ENCODE results near the gene MAP6D1.

MAP6D1 gene

GRCh38 chr3:183825456-183826161 is at the start of gene MAP6D1:
Gene MAP6D1 (minus strand): TSS chr3:183825577. CDS start chr3:183825547, 30 bp downstream.
- ATAC-seq (ENCODE audit: low read depth) (peak; percentile 71), DNase-seq (ENCODE audit: low spot score in 2 of 2) (peak; percentile 14 to 37)
- Mint-ChIP-seq H3K27me3 (no peaks in the 10 kb centered on the region), H3K4me1 (peaks cover 7% of the 10 kb centered on the region), H3K4me3 (peak within 1 kb of the TSS; percentile 75), H3K27ac (no peak within 1 kb of the TSS), H3K36me3 (peaks cover 7% of the 10 kb centered on the region), H3K9me3 (no peaks in the 10 kb centered on the region)

DNA sequence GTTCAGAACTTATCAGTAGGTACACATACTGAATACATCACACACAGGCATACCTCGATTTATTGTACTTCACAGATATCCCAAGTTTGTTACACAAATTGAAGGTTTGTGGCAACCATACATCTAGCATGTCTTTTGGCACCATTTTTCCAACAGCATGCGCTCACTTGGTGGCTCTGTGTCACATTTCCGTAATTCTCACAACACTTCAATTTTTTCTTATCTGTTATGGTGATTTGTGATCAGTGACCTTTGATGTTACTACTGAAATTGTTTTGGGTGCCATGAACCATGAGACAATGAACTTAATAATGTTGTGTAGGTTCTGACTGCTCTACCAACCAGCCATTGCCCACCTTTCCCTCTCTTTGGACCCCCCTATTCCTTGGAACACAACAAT is 48.5 kb upstream of the MAP6D1 start:
- Mint-ChIP-seq H3K9me3 (no peaks in the 10 kb centered on the region), H3K4me3 (no peak overlapping the region), H3K36me3 (peaks cover 12% of the 10 kb centered on the region), H3K4me1 (peaks cover 16% of the 10 kb centered on the region), H3K27ac (no peak overlapping the region), H3K27me3 (no peaks in the 10 kb centered on the region)
- ATAC-seq (ENCODE audit: low read depth) (no peak), DNase-seq (ENCODE audit: low spot score in 2 of 2) (no peak)

GRCh38 chr3:183871541-183871940 is 46.2 kb upstream of the MAP6D1 start:
- no peak for ATAC-seq (ENCODE audit: low read depth)
- H3K9me3 Mint-ChIP-seq, result no peaks in the 10 kb centered on the region
- H3K27ac Mint-ChIP-seq, result no peak overlapping the region
- H3K27me3 Mint-ChIP-seq, result no peaks in the 10 kb centered on the region
- no peak for DNase-seq (ENCODE audit: low spot score in 2 of 2)
- no peak overlapping the region for H3K4me3 Mint-ChIP-seq
- H3K36me3 Mint-ChIP-seq, result peaks cover 7% of the 10 kb centered on the region
- peaks cover 13% of the 10 kb centered on the region for H3K4me1 Mint-ChIP-seq

GRCh38 chr3:183870563-183870962 is 45.2 kb upstream of the MAP6D1 start:
- H3K9me3 Mint-ChIP-seq, result no peaks in the 10 kb centered on the region
- DNase-seq (ENCODE audit: low spot score in 2 of 2) (no peak), ATAC-seq (ENCODE audit: low read depth) (no peak)
- no peak overlapping the region for H3K4me3 Mint-ChIP-seq
- no peaks in the 10 kb centered on the region for H3K27me3 Mint-ChIP-seq
- peak overlapping the region; percentile 12 for H3K27ac Mint-ChIP-seq
- peaks cover 12% of the 10 kb centered on the region for H3K36me3 Mint-ChIP-seq
- peaks cover 12% of the 10 kb centered on the region for H3K4me1 Mint-ChIP-seq

- Mint-ChIP-seq H3K4me3 (no peak overlapping the region), H3K27ac (peak overlapping the region; percentile 3), H3K4me1 (peaks cover 12% of the 10 kb centered on the region), H3K36me3 (peaks cover 17% of the 10 kb centered on the region), H3K27me3 (no peaks in the 10 kb centered on the region), H3K9me3 (no peaks in the 10 kb centered on the region)
- DNase-seq (ENCODE audit: low spot score in 2 of 2) (no peak), ATAC-seq (ENCODE audit: low read depth) (peak; percentile 29)
These were observed 43.4 kb upstream of the MAP6D1 start for GRCh38 chr3:183868796-183869195.

DNA sequence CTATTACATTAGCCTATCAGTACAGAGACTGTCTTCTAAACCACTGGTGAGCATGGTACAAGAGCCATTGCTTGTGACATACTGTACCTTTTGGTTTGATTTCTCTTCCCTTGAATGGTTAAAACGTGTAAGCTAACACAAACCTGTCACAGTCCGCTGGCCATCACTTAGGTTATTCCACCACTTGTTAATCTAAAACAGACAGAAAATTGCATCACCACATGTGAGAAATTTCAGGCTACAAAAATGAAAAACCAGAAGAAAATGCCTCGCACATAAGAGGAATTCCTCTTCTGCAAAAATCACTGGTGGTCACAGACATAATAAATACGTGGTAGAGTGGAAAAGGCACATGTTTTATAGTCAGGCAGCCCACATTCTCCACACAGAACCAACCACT is 37.2 kb upstream of the MAP6D1 start:
- peaks cover 31% of the 10 kb centered on the region for H3K36me3 Mint-ChIP-seq
- H3K27me3 Mint-ChIP-seq, result no peaks in the 10 kb centered on the region
- DNase-seq (ENCODE audit: low spot score in 2 of 2) (no peak), ATAC-seq (ENCODE audit: low read depth) (no peak)
- H3K27ac Mint-ChIP-seq, result no peak overlapping the region
- no peaks in the 10 kb centered on the region for H3K9me3 Mint-ChIP-seq
- H3K4me1 Mint-ChIP-seq, result no peaks in the 10 kb centered on the region
- H3K4me3 Mint-ChIP-seq, result no peak overlapping the region

DNA sequence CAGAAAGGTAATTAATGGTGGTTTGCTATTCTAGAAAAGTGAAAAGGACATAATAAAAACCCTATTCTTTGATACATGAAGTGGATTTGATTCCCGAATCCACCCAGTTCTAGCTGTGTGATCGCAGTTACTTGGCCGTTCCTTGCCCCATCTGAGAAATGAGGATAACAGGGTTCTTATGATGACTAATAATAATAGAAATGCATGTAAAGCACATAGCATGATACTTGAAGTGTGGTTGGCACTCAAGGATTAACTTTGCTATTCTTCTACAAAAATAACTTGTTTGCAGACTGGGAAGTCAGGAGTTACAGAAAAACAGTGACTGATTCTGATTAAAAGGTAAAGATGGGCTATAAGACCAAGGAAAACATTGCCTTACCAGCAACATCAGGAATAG is 32.5 kb upstream of the MAP6D1 start:
- Mint-ChIP-seq H3K27ac (no peak overlapping the region), H3K4me3 (no peak overlapping the region), H3K36me3 (peaks cover 38% of the 10 kb centered on the region), H3K4me1 (no peaks in the 10 kb centered on the region), H3K9me3 (no peaks in the 10 kb centered on the region), H3K27me3 (no peaks in the 10 kb centered on the region)
- ATAC-seq (ENCODE audit: low read depth), result no peak
- DNase-seq (ENCODE audit: low spot score in 2 of 2), result no peak

GRCh38 chr3:183854318-183855035 is 29.1 kb upstream of the MAP6D1 start:
- Mint-ChIP-seq H3K36me3 (peaks cover 31% of the 10 kb centered on the region), H3K9me3 (no peaks in the 10 kb centered on the region), H3K27ac (no peak overlapping the region), H3K27me3 (no peaks in the 10 kb centered on the region), H3K4me1 (no peaks in the 10 kb centered on the region), H3K4me3 (no peak overlapping the region)
- no peak for ATAC-seq (ENCODE audit: low read depth)
- DNase-seq (ENCODE audit: low spot score in 2 of 2), result no peak

- H3K4me1 Mint-ChIP-seq, result no peaks in the 10 kb centered on the region
- H3K36me3 Mint-ChIP-seq, result peaks cover 36% of the 10 kb centered on the region
- DNase-seq (ENCODE audit: low spot score in 2 of 2) (no peak), ATAC-seq (ENCODE audit: low read depth) (no peak)
- H3K27ac Mint-ChIP-seq, result no peak overlapping the region
- no peaks in the 10 kb centered on the region for H3K9me3 Mint-ChIP-seq
- H3K4me3 Mint-ChIP-seq, result no peak overlapping the region
- no peaks in the 10 kb centered on the region for H3K27me3 Mint-ChIP-seq
These were observed 20.4 kb upstream of the MAP6D1 start for GRCh38 chr3:183845608-183846288.

GRCh38 chr3:183845090-183845489 is 19.7 kb upstream of the MAP6D1 start:
- H3K4me3 Mint-ChIP-seq, result no peak overlapping the region
- H3K4me1 Mint-ChIP-seq, result no peaks in the 10 kb centered on the region
- DNase-seq (ENCODE audit: low spot score in 2 of 2) (no peak), ATAC-seq (ENCODE audit: low read depth) (no peak)
- H3K27ac Mint-ChIP-seq, result peak overlapping the region; percentile 35
- no peaks in the 10 kb centered on the region for H3K27me3 Mint-ChIP-seq
- no peaks in the 10 kb centered on the region for H3K9me3 Mint-ChIP-seq
- H3K36me3 Mint-ChIP-seq, result peaks cover 33% of the 10 kb centered on the region

DNA sequence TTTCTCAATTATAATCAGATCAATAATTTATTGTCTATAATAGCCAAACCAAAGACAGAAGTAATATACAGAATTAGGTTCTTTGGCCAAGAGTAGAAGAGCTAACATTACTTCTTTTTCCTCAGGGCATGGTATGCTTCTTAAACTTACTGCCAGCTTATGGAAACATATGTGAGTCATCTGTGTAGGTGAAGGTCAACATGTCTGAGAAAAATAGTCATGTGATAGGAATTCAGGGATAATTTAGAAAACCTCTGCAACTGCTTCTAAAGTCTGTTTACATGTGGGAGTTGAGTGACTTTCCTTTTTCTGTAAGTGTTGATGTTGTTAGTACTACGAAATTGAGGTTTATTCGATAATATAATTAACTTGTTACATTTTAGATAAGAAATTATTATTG is 19.2 kb upstream of the MAP6D1 start:
- no peak overlapping the region for H3K4me3 Mint-ChIP-seq

GRCh38 chr3:183839751-183840150 is 14.4 kb upstream of the MAP6D1 start:
- Mint-ChIP-seq H3K9me3 (no peaks in the 10 kb centered on the region), H3K36me3 (peaks cover 28% of the 10 kb centered on the region), H3K4me3 (no peak overlapping the region), H3K4me1 (no peaks in the 10 kb centered on the region), H3K27ac (no peak overlapping the region), H3K27me3 (no peaks in the 10 kb centered on the region)
- no peak for ATAC-seq (ENCODE audit: low read depth)
- no peak for DNase-seq (ENCODE audit: low spot score in 2 of 2)

More for the DNA sequence above, 19.2 kb upstream of the MAP6D1 start:
- DNase-seq (ENCODE audit: low spot score in 2 of 2), result no peak
- Mint-ChIP-seq H3K27me3 (no peaks in the 10 kb centered on the region), H3K27ac (no peak overlapping the region), H3K36me3 (peaks cover 34% of the 10 kb centered on the region), H3K9me3 (no peaks in the 10 kb centered on the region), H3K4me1 (no peaks in the 10 kb centered on the region)
- no peak for ATAC-seq (ENCODE audit: low read depth)

DNA sequence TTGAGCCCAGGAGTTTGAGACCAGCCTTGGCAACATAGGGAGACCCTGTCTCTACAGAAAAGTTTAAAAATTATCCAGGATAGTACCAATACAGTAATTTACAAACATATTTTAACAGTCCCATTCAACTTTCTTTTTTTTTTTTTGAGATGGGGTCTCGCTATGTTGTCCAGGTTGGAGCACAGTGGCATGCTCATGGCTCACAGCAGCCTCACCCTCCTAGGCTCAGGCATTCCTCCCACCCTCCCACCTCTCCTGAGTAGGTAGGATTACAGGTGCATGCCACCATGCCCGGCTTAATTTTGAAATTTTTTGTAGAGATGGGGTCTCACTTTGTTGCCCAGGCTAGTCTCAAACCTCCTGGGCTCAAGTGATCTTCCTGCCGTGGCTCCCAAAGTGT is 12.5 kb upstream of the MAP6D1 start:
- no peak for ATAC-seq (ENCODE audit: low read depth)
- no peak for DNase-seq (ENCODE audit: low spot score in 2 of 2)
- Mint-ChIP-seq H3K4me3 (no peak overlapping the region), H3K4me1 (no peaks in the 10 kb centered on the region), H3K9me3 (no peaks in the 10 kb centered on the region), H3K36me3 (peaks cover 27% of the 10 kb centered on the region), H3K27me3 (no peaks in the 10 kb centered on the region), H3K27ac (no peak overlapping the region)

DNA sequence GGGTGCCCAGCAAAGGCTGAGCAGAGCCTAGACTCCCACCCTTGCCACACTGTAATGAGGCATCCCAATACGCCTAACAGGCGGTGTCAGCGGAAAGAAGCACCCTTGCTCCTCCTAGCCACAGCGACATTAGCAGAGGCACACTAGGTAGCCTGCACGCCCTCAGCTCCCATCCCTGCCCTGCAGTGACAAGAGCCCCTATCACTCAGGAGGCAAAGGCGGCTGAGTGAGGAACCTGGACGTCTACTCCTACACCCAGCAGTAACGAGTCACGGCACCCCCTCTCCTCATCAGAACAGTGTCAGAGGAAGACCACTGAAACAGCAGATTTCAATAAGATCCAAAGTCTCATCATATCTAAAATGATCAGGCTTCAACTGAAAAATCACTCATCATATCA is 12.0 kb upstream of the MAP6D1 start:
- Mint-ChIP-seq H3K36me3 (peaks cover 30% of the 10 kb centered on the region), H3K27ac (no peak overlapping the region), H3K4me1 (no peaks in the 10 kb centered on the region), H3K4me3 (no peak overlapping the region), H3K27me3 (no peaks in the 10 kb centered on the region), H3K9me3 (no peaks in the 10 kb centered on the region)
- DNase-seq (ENCODE audit: low spot score in 2 of 2), result no peak
- no peak for ATAC-seq (ENCODE audit: low read depth)
